HFF-Myc (cell line): ENCODE results near the gene HDAC4.

Experiments
- DNase-seq: peaks from one replicate; pipeline ENCODE4 v3.0.0-alpha.2; 2011; ENCODE audit warnings: low read depth; ENCODE audit errors: extremely low read depth
- H3K4me3 ChIP-seq: replicated peaks from 2 replicates; pipeline ENCODE4 v1.5.1; 2011; ENCODE audit warnings: low read depth, mild to moderate bottlenecking, control low read depth, low read length
- CTCF ChIP-seq: IDR thresholded peaks from 2 replicates; pipeline ENCODE4 v1.5.1; 2012; ENCODE audit warnings: mild to moderate bottlenecking, low read depth, low read length, control low read depth; ENCODE audit errors: missing control alignments

HDAC4 gene

GRCh38 chr2:239119346-239120126, 281.3 kb downstream of the HDAC4 start:
- TF ChIP-seq CTCF = no peak
- H3K4me3 ChIP-seq = no peak overlapping the region
- no peak for DNase-seq

GRCh38 chr2:239118675-239119211, 282.1 kb downstream of the HDAC4 start:
- TF ChIP-seq CTCF = no peak
- no peak overlapping the region for H3K4me3 ChIP-seq
- DNase-seq = no peak

GRCh38 chr2:239118264-239118663, 282.6 kb downstream of the HDAC4 start:
- no peak for DNase-seq
- no peak for TF ChIP-seq CTCF
- no peak overlapping the region for H3K4me3 ChIP-seq

GRCh38 chr2:239117831-239118230, 283.0 kb downstream of the HDAC4 start:
- no peak for DNase-seq
- TF ChIP-seq CTCF = no peak
- H3K4me3 ChIP-seq = no peak overlapping the region

GRCh38 chr2:239116456-239117246, 284.2 kb downstream of the HDAC4 start:
- TF ChIP-seq CTCF = no peak
- no peak for DNase-seq
- H3K4me3 ChIP-seq = no peak overlapping the region

- TF ChIP-seq CTCF = no peak
- no peak overlapping the region for H3K4me3 ChIP-seq
- no peak for DNase-seq
These were observed 285.2 kb downstream of the HDAC4 start for GRCh38 chr2:239115616-239116015.
